ENCODE measurements around the gene SOWAHB.
"Not testable (repeated sequence)": the region's sequence is repeated elsewhere in the genome, so short reads cannot be mapped to it uniquely, and the experiment has no call there.

Gene SOWAHB

GRCh38 chr4:76895619-76896018, 2.3 kb downstream of the SOWAHB start:
- DNase-seq, result no peak

- DNase-seq, result no peak
These were observed 3.2 kb downstream of the SOWAHB start for GRCh38 chr4:76894537-76895255.

GRCh38 chr4:76892601-76893000, 5.3 kb downstream of the SOWAHB start:
- no peak for DNase-seq

GRCh38 chr4:76892001-76892400, 5.9 kb downstream of the SOWAHB start:
- no peak for DNase-seq

- no peak for DNase-seq
These were observed 11.0 kb downstream of the SOWAHB start for GRCh38 chr4:76886848-76887441.

GRCh38 chr4:76886214-76886613, 11.7 kb downstream of the SOWAHB start:
- no peak for DNase-seq

GRCh38 chr4:76883147-76883546, 14.8 kb downstream of the SOWAHB start:
- no peak for DNase-seq

GRCh38 chr4:76882630-76883029, 15.3 kb downstream of the SOWAHB start:
- DNase-seq, result no peak

- no peak for DNase-seq
These were observed 16.6 kb downstream of the SOWAHB start for GRCh38 chr4:76881375-76881774.

- DNase-seq, result no peak
These were observed 18.1 kb downstream of the SOWAHB start for GRCh38 chr4:76879731-76880364.

- DNase-seq, result not testable (repeated sequence)
These were observed 19.2 kb downstream of the SOWAHB start for GRCh38 chr4:76878641-76879165.

GRCh38 chr4:76874176-76874575, 23.8 kb downstream of the SOWAHB start:
- no peak for DNase-seq

- DNase-seq, result no peak
These were observed 24.4 kb downstream of the SOWAHB start for GRCh38 chr4:76873495-76873894.

GRCh38 chr4:76872556-76872955, 25.4 kb downstream of the SOWAHB start:
- no peak for DNase-seq

GRCh38 chr4:76868780-76869179, 29.2 kb downstream of the SOWAHB start:
- not testable (repeated sequence) for DNase-seq

GRCh38 chr4:76867880-76868655, 29.9 kb downstream of the SOWAHB start:
- no peak for DNase-seq

GRCh38 chr4:76867377-76867776, 30.6 kb downstream of the SOWAHB start:
- no peak for DNase-seq

GRCh38 chr4:76866641-76867040, 31.3 kb downstream of the SOWAHB start:
- DNase-seq, result no peak

GRCh38 chr4:76858319-76858718, 39.6 kb downstream of the SOWAHB start:
- no peak for DNase-seq

GRCh38 chr4:76857074-76857409, 40.9 kb downstream of the SOWAHB start:
- DNase-seq, result no peak

GRCh38 chr4:76856243-76857073, 41.5 kb downstream of the SOWAHB start:
- DNase-seq, result no peak

GRCh38 chr4:76854858-76855257, 43.1 kb downstream of the SOWAHB start:
- DNase-seq, result no peak
